GM19438 (cell line): ENCODE measurements around the gene GRM1.

Source experiments
- ATAC-seq: cut with Tn5 transposase; IDR thresholded peaks from one replicate; pipeline ENCODE4 v1.9.1; 2021; ENCODE audit warnings: low read depth; ENCODE audit not compliant: unreplicated experiment

GRM1 gene

DNA sequence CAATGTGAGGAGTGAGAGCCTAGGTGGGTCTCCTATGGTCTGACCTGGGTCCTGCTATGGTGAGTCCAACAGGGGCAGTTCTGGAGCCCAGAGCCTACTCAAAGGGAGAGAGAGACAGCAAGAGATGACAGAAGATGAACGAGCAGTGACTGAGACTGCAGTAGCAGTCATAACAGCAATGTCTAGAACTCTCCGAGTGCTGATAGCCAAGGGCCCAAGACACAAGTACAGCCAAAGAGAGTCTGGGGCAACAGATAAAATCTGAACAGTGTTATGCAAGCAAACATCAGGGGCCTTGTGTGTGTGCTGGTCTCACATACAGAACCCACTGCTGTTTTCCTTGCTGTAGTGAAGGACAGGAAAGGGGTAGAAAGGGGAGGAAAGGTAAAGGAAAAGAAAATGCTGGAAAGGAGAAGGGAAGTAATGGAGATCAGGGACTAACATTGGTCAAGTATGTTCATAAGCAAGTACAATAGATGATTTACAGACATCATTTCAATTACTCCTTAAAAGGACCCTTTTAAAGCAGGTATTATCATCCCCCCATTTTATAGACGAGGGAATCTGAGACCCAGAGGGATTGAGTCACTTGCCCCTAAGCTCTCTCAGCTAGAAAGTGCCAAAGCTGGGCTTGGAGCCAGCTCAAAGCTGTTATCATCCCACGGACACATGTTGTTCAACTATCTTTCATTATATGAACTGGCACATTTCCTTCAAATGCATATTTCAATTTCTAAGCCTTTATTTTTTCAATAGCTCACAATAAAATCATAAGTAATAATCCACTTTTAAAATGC, 332.5 kb downstream of the GRM1 start:
- ATAC-seq = no peak

GRCh38 chr6:146363838-146364607, 335.2 kb downstream of the GRM1 start:
- no peak for ATAC-seq

DNA sequence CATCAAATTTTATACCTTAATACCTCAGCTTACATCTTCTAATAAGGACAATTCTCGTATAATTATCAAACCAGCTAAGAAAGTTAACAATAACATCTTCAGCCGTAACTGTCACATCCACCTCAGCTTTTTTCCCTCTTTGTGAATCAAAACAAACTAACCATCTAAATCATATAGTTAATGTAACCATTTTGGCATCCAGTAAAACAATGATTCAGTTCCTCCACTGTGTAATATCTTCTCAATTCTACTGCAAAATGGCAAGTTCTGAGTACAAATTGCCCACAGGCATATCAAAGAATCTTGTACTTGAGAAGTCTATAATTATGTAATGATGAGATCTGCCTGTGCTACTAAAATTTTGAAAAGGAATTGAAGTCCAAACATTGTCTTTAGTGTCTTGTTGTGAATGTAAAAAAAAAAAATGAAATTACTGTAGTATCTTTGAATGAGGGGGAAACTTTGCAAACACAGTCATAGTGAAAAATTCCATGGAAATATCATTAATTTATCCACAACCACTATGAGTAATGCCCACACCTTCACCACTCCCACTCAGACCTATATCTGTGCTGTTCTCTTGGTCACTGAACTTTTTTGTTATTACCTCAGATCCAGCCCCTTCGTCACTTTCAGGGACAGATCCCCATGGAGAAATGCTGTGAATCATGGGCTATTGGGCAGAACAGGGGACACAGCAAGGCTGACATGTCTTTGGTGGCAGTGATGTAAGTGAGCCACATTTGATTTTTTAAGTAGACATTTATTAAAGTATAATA, 336.1 kb downstream of the GRM1 start:
- ATAC-seq = no peak

DNA sequence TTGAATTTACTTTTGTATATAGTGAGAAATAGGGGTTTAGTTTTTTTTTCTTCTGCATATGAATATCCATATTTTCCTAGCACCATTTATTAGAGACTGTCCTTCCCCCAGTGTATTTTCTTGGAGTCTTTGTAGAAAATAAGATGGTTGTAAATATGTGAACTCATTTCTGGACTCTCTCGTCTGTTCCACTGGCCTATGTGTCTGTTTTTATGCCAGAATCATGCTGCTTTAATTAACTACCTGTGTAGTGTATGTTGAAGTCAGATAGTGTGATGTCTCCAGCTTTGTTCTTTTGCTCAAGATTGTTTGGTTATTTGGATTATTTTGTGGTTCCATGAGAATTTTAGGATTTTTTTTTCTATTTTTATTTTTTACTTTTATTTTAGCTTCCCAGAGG, 338.2 kb downstream of the GRM1 start:
- no peak for ATAC-seq

GRCh38 chr6:146369866-146370265, 341.0 kb downstream of the GRM1 start:
- ATAC-seq = no peak

- no peak for ATAC-seq
These were observed 352.6 kb downstream of the GRM1 start for GRCh38 chr6:146381486-146381885.

GRCh38 chr6:146388736-146389364, 360.0 kb downstream of the GRM1 start:
- no peak for ATAC-seq

DNA sequence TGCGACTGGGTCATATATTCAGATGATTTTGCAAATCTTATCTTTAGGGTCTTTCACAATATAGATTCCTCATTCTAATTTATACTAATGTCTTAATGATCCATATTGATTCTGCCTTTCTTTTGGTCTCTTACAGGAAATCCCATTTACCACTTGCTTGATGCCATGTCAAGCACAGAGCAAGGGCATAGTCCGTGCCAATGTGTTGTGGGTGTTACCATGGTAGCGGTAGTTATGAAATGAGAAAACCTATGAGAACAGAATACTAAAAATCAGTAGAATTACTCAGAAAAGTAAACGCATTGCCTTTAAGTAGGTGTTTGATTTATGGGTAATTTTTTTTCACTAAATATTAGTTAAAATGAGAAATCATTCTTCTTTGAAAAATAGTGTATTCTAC, 360.9 kb downstream of the GRM1 start:
- ATAC-seq = no peak

DNA sequence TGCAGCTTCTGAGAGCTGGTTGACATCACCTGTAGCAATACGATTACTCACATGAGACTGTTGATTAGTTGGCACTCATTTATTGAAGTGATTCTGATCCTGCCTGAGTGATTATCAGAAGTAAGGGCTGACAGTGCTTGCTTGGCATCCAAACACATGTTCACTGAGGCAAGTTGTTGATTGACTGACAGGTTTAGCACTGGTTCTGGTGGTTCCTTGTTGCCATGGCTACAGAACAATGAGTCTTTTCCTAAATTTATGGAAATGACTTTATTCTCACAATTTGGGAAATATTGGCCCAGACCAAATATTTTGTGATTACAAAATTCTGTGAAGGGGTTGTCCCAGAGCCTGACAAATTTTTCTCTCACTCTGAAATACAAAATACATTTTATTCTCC, 368.8 kb downstream of the GRM1 start:
- ATAC-seq = no peak

DNA sequence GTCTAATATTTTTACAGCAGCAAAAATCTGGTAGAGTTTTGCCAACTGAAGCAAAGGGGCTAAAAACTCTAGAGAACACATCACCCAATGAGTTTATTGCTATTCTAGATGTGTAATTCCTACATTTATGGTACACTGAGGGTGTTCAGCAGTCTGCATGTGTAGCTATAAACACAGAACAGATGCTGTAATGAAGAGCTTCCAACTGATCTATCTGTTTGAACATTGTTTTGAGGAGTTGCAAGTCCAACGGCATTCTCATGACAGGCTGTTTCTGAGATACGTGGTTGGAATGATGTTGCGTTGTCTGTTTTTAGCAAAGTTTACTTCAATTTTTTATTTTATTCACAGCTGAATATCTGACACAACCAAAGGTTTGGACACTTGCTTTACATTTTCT, 373.6 kb downstream of the GRM1 start:
- no peak for ATAC-seq

DNA sequence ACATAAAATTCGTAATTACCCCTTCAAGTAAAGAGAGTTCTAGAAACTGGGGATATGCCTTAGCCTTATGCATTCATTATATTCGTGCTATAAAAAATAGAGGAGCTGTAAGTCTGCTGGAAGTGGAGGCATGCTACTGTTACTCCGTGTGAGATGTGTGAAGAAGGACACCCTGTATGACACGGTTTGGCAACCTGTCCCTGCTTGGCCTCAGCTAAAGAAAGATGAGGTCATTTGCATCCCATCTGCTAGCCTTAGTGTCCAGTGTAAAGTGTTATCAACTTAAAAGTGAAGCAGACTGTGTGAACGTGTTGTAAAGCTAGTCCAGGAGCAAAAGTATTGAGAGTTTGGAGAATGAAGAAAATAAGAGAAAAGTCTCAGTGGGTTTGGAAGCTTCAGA, 379.7 kb downstream of the GRM1 start:
- ATAC-seq = no peak

- ATAC-seq = no peak
These were observed 382.2 kb downstream of the GRM1 start for GRCh38 chr6:146410851-146411595.

DNA sequence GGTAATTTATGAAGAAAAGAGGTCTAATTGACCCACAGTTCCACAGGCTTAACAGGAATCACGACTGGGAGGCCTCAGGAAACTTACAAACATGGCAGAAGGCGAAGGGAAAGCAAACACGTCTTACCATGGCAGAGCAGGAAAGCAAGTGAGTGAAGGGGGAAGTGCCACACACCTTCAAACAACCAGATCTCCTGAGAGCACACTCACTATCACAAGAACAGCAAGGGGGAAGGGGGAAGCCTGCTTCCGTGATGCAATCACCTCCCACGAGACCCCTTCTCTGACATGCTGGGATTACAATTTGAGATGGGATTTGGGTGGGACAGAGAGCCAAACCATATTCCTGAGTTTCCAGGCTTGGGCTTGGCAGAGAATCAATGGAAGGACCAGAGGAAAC, 390.7 kb downstream of the GRM1 start:
- ATAC-seq = no peak

DNA sequence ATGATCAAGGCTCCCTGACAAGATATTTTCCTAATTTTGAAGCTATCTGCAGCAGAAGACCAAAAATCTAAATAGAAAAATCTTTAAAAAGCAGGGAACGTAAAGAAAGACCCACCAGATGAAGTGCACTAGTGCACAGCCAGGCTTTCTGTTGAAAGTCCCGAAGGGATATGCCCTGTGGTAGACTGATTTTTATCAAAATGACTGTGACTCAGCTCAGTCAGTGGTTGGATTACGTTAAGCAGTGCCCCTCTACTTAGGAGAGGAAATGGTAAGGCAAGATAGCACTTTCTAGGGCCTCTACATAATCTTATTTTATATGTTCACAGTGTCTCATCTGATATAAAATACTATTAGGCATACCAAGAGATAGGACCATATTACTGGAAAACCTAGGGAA, 391.4 kb downstream of the GRM1 start:
- ATAC-seq = no peak

- no peak for ATAC-seq
These were observed 394.0 kb downstream of the GRM1 start for GRCh38 chr6:146422789-146423375.

DNA sequence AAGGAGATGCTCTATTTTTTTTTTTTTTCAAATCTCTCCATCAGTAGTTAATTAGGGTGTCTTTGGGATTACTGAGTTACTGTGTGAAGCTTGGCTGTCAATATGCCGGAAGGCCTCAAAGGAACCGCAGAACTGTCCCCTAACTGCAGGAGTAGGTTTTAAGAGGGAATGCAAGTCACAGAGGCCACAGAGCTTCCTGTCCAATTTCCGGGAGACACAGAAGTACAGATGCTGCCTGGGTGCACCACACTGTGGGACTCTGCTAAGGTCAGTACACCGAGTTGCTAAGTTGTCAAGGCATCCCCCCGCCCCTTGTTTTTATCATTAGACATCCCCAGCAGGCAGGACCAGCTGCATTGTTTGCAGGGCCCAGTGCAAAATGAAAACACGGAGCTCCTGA, 394.6 kb downstream of the GRM1 start:
- ATAC-seq = peak; percentile 87

GRCh38 chr6:146426516-146426915, 397.7 kb downstream of the GRM1 start:
- ATAC-seq = no peak

DNA sequence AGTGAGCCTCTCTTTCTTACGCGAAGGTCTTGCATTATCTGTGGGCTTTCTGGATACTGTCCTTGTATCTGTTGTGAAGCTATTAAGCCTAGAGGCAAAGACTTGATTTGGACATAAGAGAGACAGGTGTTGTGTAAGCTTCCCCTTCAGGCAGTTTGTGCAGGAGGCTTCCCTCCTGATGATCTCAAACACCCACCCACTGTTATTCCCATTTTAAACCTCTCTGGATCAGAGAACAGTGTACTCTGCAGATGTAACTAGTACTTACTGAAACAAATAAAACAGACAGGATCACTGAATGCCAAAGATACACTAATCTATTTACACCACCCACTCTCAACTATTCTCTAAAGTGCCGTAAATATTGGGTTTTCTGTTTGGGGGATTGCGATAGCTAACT, 401.0 kb downstream of the GRM1 start:
- no peak for ATAC-seq

DNA sequence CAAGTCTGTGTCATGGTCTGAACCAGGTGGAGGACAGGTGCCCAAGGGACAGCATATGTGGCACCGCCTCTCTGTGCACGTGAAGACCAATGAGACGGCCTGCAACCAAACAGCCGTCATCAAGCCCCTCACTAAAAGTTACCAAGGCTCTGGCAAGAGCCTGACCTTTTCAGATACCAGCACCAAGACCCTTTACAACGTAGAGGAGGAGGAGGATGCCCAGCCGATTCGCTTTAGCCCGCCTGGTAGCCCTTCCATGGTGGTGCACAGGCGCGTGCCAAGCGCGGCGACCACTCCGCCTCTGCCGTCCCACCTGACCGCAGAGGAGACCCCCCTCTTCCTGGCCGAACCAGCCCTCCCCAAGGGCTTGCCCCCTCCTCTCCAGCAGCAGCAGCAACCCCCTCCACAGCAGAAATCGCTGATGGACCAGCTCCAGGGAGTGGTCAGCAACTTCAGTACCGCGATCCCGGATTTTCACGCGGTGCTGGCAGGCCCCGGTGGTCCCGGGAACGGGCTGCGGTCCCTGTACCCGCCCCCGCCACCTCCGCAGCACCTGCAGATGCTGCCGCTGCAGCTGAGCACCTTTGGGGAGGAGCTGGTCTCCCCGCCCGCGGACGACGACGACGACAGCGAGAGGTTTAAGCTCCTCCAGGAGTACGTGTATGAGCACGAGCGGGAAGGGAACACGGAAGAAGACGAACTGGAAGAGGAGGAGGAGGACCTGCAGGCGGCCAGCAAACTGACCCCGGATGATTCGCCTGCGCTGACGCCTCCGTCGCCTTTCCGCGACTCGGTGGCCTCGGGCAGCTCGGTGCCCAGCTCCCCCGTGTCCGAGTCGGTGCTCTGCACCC, 405.2 kb downstream of the GRM1 start:
- ATAC-seq = no peak
